Activated CD4-positive, alpha-beta T cell treated with anti-CD3 and anti-CD28 coated beads, Interleukin-2, amount 50 U/mL, for 16 hours (primary cell): ENCODE measurements around the gene KCNG2.

Experiments
- DNase-seq: peaks from one replicate; pipeline ENCODE4 v3.0.0-alpha.2; 2020

Gene KCNG2

DNA sequence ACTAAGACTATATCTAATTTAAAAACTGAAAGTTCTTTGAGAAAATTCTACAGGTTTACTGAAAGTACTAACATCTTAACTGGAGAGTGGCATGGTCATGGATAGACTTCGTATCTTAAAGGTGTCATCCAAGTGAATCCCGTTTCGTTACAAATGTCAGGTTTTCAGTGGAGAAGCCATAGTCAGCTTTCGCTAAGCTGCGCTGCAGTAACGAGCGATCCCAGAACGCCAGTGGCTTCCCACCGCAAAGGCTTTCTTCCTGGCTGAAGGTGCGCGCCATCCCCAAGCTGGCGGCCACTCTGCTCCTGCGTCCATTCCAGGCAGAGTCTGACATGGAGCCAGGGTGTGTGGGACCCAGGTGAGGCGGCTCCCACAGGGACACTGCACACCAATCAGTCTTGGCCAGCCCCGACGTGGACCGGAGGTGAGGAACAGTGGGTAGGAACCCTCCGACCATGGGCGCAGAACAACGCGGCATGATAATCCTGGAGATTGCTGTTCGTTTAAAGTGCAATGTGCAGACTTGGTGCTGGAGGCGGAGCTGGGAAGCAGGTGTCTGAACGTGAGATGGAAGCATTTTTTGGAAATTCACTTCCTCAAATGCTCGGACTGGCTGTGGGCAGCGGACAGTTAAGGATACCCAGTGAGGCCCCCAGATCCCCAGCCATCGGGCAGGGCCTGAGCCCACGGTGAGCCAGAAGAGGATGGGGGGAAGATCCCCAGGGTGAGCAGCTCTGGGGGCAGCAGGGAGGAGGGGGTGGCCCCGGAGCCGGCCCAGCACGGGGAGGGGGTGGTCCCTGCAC is 27.8 kb upstream of the KCNG2 start:
- DNase-seq: no peak

DNA sequence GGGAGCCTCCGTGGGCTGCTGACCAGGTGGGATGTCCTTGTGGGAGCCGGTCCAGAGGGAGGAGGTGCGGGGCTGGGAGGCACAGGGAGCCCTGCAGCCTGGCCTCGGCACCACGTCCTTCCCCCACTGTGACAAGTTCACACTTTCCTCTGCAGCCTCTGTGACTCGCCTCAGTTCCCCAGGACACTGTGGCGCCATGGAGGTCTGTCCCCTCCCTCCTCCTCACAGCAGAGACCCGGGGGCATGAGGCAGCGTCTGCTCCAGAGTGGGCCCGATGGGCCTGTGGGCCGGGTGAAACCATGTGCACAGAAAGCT is 27.3 kb upstream of the KCNG2 start:
- DNase-seq: no peak

DNA sequence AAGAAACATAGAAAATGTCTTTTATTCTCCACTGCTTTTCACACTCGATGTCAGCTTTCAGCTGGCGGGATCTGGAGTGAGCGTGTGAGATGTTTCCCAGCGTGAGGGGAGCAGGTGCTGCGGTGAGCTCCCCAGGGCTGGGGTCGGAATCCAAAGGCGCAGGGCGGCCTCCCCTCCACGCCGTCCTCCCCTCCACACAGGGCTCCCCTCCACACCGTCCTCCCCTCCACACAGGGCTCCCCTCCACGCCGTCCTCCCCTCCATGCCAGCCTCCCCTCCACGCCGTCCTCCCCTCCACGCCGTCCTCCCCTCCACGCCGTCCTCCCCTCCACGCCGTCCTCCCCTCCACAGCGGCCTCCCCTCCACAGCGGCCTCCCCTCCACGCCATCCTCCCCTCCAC is 26.9 kb upstream of the KCNG2 start:
- no peak for DNase-seq

DNA sequence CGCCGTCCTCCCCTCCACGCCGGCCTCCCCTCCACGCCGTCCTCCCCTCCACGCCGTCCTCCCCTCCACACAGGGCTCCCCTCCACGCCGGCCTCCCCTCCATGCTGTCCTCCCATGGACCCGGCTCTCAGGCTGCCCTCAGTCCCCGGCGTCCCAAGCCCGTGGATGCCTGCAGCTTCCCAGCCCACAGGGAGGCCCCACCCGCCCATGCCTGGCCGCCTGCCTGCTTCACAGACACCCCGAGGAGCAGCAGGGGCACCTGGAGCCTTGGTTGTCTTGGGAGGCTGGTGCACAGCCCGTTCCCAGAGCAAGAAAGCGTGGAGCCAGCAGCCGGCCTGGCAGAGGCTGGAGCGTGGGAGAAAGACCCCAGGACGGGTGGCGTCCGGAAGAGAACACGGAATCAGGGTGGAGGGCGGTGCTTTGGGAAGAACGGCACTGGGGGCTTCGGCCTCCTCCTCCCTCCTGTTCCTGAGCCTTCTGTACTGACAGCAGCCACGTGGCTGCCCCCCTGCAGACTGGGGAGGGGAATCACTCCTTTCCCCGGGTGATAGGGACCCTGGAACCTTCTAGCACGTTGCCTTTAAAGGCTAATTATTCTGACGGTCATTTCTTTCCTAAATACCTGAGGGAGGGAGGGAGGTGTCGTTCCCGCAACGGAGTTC is 26.2 kb upstream of the KCNG2 start:
- no peak for DNase-seq

DNA sequence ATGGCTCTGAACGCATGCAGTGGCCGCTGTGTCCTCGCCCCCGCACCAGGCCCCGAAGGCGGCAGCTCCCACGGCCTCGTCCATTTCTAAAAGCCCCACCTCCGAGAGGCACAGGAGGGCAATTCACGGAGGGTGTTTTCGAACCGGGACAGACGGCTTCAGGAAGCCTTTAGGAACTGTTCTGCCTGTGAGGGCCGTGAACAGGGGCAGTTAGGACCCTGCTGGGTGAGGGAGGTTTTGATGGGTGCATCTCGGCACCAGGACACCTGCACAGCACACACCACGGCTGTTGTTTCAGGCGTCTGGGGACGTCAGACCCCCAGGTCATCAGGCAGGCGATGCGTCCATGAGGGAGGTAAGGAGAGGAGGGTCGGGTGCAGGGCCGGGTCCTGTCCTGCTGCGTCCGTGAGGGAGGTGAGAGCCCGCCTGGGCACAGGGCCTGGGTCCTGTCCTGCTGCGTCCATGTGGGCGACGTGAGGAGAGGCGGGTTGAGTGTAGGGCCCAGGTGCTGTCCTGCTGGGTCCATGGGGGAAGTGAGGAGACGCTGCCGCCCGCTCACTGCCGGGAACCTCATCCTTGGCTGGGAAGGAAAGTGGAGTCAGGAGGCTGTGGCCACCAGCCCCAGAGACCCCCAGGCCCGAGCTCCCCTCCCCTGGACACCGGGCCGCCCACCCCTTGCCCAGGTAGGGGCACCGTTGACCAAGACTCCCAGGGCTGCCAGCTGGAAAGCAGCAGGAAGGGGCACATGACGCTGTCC is 25.5 kb upstream of the KCNG2 start:
- no peak for DNase-seq

DNA sequence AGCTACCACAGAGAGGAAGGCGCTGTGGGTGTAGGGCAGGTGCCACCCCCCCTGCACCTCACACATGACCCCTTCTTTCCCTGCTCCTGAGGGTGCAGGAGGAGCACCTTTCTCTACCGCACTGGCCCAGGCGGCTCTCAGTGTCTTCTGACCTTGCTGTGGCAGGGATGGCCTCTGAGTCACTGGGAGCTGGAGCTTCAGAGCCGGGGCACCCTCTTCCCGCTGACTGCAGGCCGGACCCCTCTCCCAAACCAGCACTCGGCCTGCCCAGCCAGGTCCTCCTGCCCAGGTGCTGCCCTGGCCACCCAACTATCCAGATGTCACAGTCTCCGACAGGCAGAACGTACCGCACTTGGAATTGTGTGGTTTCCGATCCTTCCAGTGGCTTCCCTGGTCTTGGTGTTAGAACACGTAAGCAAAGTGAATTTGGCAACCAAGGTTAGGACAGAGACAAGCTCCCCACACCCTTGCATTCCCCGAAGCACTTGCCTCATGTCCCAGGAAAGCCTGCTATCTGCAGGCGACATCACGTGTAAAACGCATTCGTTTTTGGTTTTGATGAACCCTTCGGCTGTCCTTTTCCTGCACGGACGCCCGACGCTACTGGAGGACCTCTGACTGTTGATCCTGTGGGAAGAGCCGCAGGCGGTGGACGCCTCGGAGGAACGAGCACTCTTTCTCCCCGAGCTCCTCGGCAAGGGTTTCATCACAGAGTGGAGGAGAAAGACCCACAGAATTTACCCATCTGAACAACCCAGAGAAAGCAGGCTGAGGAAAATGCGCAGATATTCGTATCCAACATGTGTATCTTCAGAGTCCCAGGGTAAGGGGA is 24.7 kb upstream of the KCNG2 start:
- no peak for DNase-seq

DNA sequence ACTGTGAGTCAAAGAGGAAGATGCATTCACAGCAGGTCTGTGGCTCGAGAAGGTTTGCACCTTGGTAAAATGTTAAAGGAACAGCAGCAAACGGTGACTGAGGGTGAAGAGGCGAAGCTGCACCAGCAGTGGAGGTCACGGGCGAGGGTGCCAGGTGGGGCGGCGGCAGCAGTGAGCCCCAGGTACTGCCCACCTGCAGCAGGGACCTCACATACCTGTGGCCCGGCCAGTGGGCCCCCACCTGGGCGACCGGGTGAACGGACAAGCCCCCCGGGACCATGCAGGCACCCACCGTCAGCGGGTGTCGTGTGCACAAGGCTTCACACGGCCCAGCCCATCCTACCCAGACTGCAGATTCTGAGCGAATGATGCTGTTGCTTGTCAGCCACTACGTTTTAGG is 23.6 kb upstream of the KCNG2 start:
- no peak for DNase-seq

DNA sequence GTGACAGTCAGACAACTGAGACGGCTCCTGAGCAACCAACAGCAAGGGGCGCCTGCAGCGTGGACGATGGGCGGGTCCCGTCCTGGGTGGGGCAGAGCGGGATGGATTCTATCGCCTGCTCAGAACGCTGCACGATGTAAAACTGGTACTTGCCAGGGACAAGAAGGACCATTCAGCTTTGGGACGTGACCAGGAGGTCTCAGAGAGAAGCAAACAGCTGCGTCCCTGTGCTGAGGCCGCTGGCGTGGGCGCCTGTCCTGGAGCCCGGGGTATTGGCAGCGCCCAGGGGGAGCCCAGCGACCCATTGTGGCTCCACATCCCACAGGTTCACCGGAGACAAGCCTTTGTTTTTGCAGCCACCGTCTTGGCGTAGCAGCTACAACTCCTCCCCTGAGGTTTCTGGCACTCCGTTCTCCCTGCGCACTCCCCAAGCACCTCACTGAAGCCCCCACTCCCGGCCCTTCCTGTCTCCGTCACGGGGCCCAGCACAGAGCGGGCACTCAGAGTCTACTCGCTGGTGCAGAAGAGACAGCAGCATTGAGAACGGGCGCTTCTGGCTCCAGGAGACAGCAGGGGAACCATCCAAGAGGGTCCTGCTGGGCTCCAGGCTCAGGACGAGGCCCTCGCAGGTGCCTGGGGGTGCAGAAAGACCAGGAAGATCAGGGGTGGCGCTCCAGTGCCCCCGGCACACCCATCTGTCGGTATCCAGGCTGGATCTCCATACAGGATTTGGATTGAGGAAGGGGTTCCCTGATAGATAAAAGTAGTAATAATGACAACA is 22.1 kb upstream of the KCNG2 start:
- DNase-seq: no peak

DNA sequence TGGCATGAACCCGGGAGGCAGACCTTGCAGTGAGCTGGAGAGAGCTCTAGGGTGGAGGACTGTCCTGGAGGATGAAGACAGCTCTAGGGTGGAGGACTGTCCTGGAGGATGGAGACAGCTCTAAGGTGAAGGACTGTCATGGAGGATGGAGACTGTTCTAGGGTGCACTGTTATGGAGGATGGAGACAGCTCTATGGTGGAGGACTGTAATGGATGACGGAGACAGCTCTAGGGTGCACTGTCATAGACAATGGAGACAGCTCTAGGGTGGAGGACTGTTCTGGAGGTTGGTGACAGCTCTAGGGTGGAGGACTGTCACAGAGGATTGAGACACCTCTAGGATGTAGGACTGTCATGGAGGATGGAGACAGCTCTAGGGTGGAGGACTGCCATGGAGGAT is 21.1 kb upstream of the KCNG2 start:
- DNase-seq: no peak

DNA sequence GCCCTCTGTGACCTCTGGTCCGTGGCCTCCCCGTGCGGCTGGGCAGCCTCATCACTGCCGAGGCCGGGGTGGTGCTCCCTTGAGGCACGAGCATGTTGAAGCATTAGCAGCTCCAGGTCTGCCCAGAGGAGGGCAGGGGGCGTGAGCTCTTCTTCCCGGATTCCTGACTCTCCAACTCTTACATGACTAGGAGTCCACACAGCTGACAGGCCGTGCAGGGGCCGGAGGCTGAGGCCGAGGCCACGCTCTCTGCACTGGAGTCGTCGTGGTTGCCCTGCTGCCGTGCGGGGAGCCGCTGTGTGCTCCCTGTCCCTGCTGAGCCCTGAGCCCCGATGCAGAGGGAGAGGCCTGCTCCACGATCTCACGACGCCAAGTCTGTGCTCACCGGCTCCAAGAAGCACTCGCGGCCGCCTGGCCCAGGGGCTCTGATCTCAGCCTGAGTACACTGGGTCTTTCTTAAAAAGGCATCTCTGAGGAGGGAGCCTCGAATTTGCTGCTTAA is 19.4 kb upstream of the KCNG2 start:
- no peak for DNase-seq

DNA sequence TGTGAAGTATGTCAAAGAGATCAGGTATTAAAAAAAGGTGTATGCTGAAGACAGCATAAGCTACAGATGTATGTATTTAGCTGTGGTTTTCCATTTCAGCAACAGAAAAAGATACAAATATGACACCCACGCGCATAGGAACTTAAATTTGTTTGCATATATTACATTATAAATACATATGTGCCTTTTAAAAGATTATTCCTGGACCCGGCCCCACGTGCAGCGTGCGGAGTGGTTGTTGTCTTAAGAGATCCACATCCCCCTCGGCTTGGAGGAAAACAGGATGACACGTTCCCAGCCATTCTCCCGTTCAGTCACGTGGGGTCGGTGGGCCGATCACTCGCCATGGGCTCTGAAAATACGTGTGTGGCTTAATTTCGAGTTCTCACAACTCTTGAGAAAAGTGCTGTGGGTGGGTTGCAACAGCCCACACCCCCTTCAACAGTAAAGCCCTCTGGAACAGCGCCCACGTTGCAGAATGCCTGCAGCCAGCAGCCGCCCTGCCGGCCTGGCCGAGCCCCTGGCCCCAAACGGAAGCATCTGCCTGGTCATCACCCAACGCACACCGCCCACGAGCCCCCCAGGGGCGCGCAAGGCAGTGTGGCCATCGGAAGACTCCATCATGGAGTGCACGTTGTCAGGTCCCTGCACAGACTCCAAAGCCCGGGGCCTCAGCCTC is 18.6 kb upstream of the KCNG2 start:
- DNase-seq: no peak

DNA sequence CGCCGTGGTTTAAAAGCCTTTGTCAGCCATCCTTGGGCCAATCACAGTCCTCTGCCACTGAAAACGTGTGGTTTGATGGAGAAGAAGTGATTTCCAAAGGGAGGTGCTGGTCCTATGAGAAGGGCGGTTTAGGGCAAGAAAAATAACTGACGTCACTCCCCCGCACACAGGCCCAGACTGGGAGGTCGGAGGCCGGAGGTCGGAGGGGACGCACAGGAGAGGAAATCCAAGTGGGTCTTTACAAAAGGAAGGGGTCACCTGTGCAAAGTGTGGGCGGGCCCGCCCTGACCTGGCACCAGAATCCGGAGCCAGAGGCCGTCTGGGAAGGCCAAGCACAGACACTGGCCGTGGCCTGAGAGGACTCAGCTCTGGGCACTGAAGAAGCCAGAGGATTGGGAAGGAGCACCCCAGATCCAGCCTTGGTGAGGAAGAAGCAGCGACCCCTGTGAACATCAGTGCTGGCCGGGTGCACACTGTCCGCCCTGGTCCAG is 18.0 kb upstream of the KCNG2 start:
- no peak for DNase-seq

DNA sequence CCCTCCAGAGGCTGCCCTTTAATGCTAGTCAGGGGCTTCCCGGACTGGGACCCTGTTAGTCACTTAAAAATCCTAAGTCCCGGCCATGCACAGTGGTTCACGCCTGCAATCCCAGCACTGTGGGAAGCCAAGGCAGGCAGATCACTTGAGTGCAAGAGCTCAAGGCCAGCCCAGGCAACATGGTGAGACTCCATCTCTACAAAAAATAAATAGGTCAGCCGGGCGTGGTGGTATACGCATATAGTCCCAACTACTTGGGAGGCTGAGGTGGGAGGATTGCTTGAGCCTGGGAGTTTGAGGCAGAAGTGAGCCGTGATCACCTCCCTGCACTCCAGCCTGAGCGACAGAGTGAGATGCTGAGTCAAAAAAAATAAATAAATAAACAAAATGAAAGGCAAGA is 17.2 kb upstream of the KCNG2 start:
- DNase-seq: no peak

DNA sequence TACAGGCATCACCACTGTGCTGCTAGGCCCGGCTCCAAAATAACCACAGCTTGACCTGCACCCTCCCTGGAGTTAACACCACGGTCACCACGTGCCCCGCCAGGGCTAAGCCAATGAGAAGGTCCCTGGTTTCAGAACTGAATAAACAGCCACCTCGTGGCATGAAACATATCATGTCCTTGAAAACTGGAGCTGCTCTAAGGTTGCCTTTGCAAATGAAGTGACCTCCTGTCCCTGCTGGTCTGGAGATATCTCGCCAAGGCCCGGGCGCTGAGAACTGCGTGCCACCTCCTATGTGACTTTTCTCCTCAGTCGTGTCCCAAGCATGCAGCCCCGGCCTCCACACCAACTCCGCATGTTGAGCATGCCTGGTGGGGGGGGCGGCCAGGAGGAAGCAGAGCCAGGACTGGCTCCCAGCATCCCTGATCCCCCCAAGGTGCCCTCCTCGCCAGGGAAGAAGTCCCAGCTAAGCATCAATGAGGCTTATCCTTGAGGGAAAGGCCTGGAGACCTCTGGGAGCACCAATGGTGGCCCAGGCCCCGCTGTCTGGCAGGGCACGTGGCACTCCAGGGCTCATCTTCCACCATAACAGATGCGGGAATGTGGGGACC is 16.3 kb upstream of the KCNG2 start:
- DNase-seq: no peak

DNA sequence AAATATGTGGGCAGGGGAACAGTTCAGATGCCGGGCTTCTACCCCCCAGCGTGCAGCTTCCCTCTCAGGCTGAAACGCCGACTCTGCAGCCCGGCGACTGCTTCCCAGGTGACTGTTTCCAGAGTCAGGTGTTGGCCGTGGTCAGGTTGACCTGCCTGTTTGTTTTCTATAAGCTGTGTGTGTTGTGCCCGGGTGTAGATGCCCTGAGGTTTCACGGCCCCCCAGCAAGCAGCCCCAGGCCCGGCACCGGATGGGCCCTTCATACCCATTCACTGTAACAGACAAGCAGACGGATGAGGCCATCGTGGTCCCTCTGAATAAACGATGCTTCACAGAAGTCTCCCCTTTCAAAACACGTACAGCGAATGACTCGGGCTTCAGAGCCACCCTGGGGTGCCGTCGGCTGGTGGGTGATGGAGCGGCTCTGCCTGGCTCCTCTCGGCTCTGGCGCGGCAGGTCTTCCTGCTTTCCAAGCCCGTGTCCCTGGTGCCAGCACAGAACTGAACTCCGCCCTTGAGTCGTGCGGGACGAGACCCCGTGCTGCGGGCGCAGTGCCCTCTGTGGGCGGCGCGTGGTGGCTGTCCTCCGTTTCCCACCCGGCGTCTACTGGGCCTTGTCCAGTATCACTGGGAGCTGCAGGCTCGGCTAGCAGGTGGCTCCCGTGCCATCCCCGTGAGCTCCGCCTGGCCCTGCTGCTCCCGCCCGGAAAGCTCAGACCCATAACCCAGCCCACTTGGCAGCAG is 15.0 kb upstream of the KCNG2 start:
- DNase-seq: no peak

DNA sequence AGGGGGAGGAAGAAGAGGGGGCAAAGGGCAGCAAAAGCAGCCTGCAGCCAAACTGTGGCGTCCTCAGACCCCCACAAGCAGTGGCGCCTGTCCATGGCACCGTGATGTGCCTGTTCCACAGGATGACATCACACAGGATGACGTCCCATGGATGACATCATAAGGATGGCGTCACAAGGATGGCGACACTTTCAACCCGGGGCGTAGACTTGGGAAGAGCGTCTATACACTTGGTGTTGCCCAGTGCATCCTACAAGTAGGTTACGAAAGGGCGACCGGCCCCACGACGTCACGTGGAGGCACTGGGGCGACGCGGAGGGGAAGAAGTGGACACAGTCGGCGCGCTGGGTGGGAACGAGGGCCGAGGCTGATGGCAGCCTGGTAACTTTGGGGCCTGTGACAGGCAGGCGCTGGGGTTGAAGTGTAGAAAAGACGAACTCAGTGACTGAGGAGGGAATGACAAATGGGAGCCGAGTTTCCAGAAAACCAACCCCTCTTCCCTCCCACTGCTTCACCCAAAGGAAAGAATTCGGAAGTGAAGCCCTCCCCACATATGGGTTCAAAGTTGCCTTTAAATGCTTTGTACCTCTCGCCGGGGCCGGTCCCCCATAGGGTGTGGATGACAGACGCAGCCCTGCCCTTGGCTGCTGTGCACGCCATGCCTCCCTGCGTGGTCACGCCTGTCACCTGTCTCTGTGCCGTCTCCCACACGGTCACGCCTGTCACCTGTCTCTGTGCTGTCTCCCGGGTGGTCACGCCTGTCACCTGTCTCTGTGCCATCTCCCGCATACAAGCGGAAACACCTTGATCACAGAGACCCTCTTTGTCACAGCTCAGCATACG is 13.4 kb upstream of the KCNG2 start:
- no peak for DNase-seq

DNA sequence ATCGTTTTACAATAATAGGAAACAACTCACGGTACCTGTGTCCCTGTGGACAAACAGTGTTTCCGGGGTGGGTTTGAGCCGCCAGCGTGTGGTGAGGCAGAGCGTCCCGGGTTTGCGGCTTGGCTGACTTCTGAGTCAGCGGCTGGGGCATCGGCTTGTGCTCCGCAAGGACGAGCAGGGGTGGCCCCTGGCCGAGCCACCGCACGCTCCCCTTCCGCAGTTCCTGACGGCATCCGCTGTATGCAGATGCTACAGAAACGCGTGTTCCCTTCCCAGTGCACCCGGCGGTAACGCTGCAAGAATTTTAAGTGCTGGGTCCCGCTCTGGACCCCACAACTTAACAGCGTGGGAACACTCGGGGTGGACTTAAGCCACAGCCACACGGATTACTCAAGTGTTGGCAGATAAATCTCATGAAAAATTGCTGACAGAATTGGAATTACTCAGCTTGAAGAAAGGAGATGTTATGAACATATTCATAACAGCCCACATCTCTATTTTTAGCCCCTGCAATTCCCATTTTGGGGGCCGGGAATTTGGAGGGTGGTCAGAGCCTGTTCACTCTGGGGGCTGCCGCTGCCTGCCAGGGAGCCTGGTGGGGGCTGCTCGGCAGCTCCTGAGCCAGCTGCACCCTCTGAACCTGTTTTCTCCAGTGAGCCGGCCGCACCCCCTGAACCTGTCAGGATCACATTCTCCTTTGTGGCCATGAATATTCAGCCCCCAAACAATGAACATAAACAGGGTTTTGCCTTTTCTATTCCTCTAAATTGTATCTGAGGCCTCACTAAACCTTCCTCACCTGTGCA is 12.6 kb upstream of the KCNG2 start:
- DNase-seq: no peak

DNA sequence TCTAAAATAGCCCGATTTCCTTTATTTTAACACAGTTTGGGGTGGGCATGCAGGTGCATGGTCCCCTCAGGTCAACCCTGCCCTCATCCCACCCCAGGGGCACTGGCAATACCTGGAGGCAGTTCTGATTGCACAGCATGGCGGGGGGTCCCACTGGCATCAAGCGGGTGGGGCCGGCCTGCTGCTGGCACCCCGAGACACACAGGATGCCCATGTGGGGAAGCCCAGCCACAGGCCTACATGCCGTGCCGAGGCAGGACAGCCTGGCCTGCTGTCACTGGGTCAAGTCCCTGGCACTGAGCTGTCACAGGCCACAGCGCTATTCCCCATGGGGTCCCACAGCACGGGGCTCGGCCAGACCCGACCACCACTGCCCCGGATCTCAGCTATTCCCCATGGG is 11.9 kb upstream of the KCNG2 start:
- no peak for DNase-seq
